ENCODE measurements around the gene C6orf141.

The C6orf141 gene

DNA sequence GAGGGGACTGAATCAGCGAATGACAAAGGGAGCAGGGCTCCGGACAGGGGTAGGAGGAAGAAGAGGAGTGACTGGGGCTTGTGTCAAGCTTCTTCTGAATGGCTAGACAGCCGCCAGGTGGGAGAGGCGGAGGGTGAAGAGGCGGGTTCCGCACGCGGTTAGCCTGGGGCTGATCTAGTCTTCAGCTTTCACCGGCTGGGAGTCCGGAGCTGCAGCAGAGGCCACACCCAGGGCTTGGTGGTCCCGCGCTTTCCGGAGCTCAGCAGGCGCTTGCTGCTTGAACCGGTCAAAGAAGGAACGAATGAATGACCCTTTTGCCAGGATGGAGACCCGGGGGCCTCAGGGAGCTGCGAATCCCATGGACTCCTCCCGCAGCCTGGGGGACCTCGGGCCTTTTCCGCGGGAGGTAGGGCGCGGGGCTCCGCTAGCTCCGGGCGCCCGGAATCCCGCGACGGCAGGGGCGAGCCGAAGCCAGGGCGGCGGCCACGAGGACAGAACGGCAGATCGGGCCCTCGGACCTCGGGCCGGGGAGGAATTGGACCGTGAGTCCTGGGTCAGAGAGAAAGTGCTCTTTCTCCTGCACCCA lies at the start of gene C6orf141:
C6orf141 (plus strand) TSS at position 177 of the 586 bp plus-strand sequence; CDS start at position 302, 125 bp downstream.
- DNase-seq (ENCODE audit: low read depth in 2 of 3, low spot score in 1 of 3) = no peak

DNA sequence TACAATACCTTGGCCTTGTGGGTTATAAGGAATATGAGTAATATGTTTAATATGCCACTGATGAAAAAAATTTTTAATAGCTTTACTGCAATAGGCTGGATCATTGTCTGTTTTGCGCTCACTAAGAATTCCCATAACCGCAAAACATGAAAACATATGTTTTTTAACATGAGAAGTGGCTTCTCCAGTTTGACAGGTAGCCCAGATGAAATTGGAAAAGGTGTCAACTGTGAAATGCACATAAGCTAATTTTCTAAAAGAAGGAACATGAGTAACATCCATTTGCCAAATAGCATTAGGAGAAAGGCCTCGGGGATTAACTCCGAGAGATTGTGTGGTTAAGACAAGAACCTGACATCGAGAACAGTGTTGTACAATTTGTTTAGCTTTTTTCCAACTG lies 45.8 kb upstream of the C6orf141 start:
- DNase-seq (ENCODE audit: low read depth in 2 of 3, low spot score in 1 of 3) = no peak

DNA sequence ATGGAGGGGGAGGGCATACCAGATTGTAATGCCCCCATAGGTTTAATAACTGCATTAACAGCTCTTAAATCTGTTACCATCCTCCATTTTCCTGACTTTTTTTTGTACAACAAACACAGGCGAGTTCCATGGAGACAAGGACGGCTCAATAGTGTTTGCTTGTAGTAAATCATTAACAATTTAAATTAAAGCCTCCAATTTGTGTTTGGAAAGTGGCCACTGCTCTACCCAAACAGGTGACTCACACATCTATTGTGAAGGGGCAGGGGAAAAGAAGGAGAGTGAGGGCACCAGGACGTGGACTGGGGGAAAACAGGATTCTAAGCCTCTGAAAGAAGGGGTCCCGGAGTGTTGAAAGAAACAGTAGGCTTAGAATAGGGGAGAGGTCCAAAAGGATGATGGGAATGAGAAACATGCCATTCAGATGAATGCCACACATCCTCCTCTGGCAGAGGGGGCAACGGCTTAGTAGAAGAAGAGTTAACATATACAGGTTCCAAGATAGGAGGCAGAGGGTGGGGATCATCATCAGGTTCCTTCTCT lies 43.8 kb upstream of the C6orf141 start:
- no peak for DNase-seq (ENCODE audit: low read depth in 2 of 3, low spot score in 1 of 3)

DNA sequence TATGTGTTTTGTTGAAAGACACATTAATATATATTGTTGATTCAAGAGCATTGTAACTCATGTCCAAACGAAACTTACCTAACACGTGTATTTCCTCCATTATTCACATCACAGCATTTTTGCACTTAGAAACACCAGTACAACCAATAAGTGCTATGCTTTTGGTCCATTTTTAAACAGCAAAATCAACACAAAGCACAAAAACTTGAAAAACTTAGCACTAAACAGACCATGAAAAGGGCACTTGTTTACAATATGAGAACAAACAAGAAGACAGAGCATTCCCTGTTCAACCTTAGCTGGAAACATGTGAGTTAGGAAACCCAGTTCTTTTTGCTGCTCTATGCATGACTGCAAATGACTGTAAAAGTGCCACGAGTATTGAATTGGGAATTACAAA lies 41.1 kb upstream of the C6orf141 start:
- DNase-seq (ENCODE audit: low read depth in 2 of 3, low spot score in 1 of 3) = no peak

DNA sequence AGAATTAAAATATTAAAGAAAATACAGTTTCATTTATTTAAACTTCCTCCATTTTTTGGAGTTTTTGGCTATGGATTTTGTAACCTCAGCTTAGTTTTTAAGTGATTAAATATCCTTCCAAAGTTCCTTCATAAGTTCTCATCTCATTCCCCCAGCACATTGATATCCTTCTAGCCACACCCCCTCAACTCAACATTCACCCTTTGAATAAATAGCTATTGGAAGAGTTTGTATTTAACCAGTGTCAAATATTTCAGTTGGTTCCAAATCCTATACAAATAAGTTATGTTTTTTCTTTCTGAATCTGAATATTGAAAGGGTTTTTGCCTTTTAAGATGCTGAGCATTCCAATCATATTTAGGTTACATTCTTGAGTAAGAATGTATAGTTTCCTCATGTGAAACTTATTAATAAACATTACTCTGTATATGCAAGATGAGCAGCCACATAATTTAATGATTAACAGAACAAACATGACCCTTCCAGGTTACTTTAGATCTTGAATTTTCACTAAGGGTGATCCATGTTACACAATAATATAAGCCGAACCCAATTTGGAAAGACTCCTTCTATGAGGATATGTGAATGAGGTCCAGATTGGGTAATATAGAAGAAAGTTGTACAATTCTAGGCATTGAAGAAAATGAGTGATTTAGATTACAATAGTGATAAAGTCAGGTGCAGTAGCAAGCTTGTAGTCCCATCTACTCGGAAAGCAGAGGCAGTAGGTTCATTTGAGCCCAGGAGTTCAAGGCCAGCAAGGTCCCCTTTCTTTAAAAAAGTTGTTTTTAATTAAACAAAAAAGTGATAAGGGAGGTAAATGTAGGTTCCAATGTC lies 37.1 kb upstream of the C6orf141 start:
- no peak for DNase-seq (ENCODE audit: low read depth in 2 of 3, low spot score in 1 of 3)

DNA sequence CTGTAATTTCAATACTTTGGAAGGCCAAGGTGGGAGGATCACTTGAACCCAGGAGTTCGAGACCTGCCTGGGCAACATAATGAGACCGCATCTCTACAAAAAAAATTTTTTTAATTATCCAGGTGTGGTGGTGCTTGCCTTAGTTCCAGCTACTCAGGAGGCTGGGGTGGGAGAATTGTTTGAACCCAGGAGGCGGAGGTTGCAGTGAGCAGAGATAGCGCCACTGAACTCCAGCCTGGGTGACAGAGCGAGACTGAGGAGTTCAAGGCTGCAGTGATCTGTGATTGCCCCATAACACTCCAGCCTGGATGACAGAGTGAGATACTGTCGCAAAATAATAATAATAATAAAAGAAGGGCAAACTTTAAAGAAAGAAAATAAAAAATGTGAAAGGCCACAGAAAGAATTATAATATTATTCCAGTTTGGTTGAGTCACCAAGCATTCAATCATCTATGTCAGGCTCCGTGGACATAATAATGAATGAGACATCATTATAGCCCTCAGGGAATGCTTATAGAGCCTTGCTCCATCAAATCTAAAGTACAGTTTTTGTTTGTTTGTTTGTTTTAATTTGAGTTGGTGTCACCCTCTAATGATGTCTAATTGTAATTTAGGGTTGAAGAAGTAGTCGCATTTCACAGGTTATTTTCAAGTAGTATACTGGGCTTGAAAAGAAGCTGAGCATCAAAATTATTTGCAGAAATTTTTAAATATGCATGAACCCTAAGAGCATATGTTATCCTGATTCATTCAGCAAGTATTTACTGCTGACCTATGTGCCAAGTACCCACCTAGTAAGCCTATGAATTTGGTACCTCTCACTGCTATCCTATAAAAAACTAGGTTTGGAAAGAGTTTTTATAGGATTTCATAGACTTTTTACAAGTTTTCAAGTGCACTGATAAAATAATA lies 35.6 kb upstream of the C6orf141 start:
- no peak for DNase-seq (ENCODE audit: low read depth in 2 of 3, low spot score in 1 of 3)

DNA sequence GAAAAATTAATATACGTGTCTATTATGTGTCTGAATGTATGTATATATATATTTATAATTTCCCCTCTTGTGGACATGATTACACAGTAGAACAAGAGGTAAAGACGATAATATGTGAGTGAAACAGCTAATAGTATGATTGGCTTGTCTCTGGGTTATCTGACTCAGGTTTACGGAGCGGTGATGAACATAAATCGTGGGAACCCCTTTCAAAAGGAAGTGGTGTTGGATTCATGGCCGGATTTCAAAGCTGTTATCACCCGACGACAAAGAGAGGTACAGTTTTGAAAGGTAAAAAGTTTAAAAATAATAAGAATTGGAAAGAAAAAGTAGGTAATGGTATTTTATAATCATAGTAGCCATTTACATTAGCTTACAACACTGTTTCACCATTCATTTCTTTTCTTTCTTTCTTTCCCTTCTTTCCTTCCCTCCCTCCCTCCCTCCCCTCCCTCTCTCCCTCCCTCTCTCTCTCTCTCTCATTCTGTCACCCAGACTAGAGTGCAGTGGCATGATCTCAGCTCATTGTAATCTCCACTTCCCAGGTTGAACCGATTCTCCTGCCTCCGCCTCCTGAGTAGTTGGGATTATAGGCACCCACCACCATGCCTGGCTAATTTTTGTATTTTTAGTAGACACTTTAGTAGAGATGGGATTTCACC lies 34.9 kb upstream of the C6orf141 start:
- no peak for DNase-seq (ENCODE audit: low read depth in 2 of 3, low spot score in 1 of 3)

DNA sequence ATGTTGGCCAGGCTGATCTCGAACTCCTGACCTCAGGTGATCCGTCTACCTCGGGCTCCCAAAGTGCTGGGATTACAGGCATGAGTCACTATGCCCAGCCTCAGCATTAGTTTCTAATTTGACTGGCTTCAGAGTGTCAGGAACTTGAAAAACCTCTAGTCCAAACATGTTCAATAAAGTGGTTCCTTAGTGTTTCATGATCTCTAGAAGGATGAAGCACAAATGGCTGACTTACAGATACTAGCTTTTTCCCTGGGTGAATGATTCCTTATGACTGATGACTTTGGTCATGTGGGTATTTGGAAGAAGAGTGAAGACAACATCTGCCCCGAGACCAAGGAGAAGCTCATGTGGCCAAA lies 34.3 kb upstream of the C6orf141 start:
- no peak for DNase-seq (ENCODE audit: low read depth in 2 of 3, low spot score in 1 of 3)

DNA sequence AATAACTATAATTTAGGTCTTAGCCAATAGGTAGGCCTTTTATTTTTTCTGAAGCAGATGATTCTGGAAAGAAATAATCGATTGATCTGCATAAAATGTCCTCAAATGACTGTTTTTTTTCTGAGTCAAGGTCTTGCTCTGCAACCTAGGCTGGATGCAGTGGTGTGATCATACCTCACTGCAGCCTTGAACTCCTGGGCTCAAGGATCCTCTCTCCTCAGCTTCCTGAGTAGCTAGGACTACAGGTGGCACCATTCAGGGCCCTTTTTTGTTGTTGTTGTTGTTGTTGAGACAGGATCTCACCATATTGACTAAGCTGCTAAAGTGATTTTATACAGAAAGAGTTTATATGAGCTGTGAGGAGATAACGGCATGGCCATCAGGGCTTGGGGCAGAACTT lies 32.5 kb upstream of the C6orf141 start:
- no peak for DNase-seq (ENCODE audit: low read depth in 2 of 3, low spot score in 1 of 3)

DNA sequence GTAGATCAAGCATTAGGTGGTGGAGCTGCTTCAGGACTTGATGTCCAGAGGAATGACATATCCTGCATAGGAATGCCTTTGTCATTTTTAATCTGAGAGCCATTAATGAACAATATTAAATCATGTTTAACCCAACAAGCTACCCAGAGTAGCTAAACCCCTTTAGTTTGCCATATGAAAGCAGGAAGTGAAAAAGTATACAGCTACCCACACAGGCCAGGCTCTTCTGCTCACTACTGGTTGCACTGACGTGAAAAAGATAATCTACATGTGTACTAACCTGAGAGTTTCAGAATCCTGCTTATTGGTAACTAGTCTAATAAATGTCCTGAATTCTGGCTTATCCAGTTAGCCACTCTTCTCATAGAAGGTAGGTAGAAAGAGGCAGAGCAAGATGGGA lies 30.8 kb upstream of the C6orf141 start:
- DNase-seq (ENCODE audit: low read depth in 2 of 3, low spot score in 1 of 3) = no peak

DNA sequence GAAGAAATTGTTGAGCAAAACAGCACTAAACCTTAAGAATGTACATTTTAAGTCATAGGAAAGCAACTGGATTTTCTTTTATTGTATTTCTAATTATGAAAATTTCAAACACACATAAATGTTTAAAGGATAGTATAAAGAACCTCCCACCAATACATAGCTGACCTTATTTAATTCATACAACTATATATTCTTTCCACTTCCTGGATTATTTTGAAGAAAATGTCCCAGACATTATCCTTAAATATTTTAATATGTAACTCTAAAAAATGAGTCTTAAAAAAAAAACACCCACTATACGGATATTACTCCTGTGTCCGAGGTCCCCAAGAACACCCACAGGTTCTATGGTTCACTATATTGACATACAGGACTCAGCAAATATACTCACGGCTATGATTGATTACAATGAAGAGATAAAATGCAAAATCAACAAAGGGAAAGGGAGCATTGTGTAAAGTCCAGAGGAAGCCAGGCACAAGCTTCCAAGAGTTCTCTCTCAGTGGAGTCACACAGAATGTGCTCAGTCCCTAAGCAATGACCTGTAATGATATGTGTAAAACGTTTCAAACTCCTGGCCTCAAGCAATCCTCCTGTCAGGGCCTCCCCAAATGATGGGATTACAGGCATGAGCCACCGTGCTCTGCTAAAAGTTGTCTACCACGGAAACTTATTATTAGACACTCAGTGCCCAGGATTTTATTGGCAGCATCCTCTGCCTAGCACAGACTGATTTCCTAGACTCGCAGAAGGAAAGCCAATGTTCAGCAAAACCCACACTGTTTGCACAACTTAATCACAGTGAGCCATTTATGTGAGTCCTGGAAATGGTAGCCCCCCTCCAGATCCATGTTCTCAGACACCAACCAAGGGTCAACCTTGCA lies 27.5 kb upstream of the C6orf141 start:
- no peak for DNase-seq (ENCODE audit: low read depth in 2 of 3, low spot score in 1 of 3)

DNA sequence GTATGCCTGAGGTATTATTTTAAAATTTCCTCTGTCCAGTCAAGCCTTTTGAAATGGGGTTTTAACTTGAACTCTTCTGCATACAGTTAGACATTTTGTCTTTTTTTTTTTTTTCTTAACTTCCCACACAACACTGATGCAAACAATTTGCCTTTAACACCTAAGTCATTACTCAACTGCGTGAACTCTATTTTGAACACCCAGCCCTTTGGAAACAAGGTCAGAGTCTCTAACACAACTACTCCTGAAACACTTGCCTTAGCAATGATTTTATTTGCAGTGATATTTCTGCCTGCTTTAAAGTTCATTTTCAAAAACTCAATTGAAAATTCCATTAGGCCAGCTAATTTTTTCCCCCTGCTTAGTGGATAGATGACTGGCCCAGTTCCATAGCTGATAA lies 26.6 kb upstream of the C6orf141 start:
- no peak for DNase-seq (ENCODE audit: low read depth in 2 of 3, low spot score in 1 of 3)

DNA sequence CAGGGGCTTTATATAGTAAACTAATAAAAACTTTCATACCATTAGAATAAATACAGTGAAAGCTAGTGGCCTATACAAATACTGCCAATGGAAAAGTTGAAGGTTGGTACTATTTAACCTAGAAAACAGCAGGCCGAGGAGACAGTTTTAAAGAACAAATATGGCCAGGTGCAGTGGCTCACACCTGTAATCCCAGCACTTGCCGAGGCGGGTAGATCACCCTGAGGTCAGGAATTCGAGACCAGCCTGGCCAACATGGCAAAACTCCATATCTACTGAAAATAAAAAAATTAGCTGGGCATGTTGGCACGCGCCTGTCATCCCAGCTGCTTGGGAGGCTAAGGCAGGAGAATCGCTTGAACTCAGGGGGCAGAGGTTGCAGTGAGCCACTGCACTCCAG lies 25.9 kb upstream of the C6orf141 start:
- no peak for DNase-seq (ENCODE audit: low read depth in 2 of 3, low spot score in 1 of 3)

DNA sequence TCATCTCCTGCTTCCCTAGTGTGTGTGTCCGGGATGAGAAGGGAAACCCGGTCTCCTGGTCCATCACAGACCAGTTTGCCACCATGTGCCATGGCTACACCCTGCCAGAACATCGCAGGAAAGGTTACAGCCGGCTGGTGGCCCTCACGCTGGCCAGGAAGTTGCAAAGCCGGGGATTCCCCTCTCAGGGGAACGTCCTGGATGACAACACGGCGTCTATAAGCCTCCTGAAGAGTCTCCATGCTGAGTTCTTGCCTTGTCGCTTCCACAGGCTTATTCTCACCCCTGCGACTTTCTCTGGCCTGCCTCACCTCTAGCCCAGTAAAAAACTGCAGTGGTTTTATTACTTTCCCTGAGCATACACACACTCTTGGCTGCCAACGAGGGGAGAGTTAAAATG lies 23.9 kb upstream of the C6orf141 start:
- DNase-seq (ENCODE audit: low read depth in 2 of 3, low spot score in 1 of 3) = no peak

DNA sequence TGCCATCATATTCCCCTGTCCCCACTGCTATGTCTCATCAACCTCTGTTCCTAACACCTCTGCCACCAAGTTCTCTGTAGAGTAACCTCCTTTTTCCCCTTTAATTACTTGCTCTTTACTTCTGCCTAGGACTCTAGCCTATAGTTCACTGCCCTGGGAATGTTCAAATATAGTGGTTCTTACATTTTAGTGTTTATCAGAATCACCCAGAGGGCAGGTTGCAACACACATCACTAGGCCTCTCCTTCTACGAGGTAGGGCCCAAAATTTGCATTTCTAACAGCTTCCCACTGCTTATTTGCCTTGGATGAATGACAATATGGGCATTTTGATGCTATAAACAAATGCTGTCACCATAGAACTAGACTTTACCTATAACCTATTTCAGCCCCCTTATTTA lies 23.1 kb upstream of the C6orf141 start:
- no peak for DNase-seq (ENCODE audit: low read depth in 2 of 3, low spot score in 1 of 3)

DNA sequence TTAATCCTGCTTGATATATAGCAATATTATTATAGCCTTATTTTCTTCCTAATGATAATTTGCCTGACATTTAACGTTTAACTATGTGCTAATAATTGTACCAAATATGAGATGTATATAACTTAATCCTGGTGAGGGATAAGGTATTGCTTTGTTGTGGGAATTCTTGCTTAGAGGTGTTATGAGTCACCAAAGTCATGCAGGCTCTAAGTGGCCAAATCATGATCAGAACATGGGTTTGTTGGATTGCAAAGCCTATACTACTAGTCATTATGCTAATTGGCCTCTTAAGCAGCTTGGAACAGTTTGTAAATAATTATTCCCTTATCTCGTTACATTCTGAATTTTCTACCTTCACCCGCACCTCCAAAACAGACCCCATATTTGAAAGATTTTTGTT lies 21.9 kb upstream of the C6orf141 start:
- no peak for DNase-seq (ENCODE audit: low read depth in 2 of 3, low spot score in 1 of 3)

DNA sequence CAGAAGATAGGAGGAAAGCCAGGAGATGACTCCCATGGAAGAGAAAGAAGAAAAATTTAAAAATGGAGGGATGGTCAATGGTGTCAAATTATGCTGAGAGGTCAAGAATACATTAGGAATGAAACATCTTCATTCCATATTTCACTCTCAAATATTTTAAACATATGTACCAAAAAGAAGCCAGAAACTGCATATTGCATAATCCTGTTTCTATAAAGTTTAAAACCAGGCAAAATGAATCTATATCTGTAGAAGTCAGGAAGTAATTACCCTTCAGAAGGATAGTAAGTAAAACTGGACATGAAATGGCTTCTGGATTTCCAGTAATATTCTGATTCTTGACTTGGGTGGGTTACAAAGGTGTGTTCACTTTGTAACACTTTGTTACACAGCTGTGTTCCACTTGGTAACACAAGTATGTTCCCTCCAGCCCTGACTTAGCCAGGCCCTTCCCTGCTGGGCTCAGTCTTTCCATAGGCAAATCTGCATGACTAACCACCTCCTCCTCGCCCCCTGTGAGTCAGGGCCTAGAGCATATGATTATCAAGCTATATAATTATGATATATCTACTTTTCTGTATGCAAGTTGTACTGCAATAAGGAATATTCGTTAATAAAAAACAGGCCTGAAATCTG lies 20.2 kb upstream of the C6orf141 start:
- no peak for DNase-seq (ENCODE audit: low read depth in 2 of 3, low spot score in 1 of 3)

DNA sequence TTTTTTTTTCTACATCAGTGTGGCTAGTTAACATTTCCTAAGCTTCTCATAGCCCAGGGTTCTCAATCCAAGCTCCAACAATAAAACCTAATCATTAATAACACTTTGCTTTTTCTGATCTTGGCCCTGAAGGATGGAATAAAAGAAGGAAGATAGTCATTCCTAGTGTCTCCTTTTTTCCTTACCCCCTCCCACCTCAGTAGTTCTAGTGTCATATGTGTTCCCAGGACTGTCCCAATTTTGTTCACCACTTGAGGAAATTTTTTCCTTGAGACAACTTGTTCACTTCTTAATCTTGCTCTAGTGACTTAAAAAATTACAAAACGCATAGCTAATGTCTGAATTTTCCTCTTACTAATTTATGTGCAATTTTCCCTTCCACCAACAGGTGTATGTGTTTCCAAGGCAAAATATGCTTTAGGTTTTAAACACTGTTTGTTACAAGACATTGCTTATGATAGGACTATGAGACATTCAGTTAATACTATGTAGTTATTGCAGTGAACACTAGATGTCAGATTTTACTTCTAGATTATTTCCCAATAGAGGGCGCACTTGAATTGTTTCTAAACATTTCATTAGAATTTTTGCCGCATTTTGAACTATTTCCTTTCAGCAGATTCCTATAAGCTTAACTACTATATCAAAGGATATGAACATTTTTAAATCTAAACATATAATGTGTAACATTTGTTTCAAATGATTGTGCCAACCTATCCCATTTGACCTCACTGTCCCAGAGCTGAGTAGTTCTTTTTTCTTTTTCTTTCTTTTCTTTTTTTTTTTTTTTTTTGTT lies 18.5 kb upstream of the C6orf141 start:
- no peak for DNase-seq (ENCODE audit: low read depth in 2 of 3, low spot score in 1 of 3)

DNA sequence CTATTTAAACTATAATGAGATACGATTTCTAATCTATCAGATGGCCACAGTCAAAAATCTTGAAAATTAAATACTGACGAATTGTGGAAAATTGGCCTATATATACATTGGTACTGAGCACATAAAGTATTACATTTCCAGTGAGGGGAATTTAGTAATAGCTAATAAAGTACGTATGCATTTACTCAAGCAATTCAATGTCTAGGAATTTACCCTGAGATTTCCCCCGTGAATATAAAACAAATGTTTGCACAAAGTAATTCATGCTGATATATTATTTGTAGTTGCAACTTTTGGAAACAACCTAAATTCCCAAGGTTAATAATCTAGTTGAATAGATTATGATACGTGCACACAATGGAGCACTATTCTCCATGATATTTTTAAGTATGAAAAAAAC lies 14.7 kb upstream of the C6orf141 start:
- no peak for DNase-seq (ENCODE audit: low read depth in 2 of 3, low spot score in 1 of 3)

Data from stimulated activated CD4-positive, alpha-beta T cell treated with anti-CD3 and anti-CD28 coated beads, Interleukin-12 subunit alpha, Interleukin-12 subunit beta, amount 100 ng/mL, for 48 hours (primary cell).